Fibroblast of the aortic adventitia (primary cell): Measurements from ENCODE around the gene DNMT1. TPM values are rescaled to one million over a fixed set of nuclear protein-coding genes. Genes with fewer than 3 reads are reported as not detected.
A peak's percentile ranks its signal among the peaks of the same experiment; 100 is the strongest.

ENCODE experiments used
- DNase-seq: peaks from one replicate; pipeline ENCODE4 v3.0.0-alpha.2; 2010; ENCODE audit warnings: low read depth
- H3K4me3 ChIP-seq: 2 replicates; pipeline ENCODE4 v1.5.1; 2011; ENCODE audit warnings: low read depth, mild to moderate bottlenecking, control low read depth, low read length, moderate library complexity
- CTCF ChIP-seq: IDR thresholded peaks from 2 replicates; pipeline ENCODE4 v1.5.1; 2011; ENCODE audit warnings: mild to moderate bottlenecking, low read length, control low read depth, inconsistent platforms; ENCODE audit not compliant: insufficient read depth
- total RNA-seq: library from RNA; depleted of rRNA; stranded (reverse); fragments of >200 nt; gene quantifications from 2 replicates; pipeline ENCODE4 v1.2.3, GENCODE V29; 2012; ENCODE audit warnings: low replicate concordance

DNMT1 gene
- total RNA-seq, 1 donor, result 116 TPM

DNA sequence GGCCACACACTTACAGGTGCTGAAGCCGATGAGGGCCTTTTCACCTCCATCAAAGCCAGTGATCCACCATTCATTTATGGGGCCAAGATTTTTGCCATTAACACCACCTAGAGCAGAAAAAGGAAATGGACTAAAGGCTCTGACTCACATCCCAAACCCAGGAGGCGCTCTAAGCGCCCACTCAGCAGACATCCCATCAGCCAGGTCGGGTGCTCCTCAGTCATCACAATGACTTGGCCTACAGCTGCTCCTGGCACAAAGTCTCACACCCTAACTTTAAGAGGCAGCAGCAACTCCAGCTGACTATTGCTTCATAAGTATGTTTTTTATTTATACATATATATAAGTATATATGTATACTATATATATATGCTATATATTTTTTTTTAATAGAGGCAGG, 38.9 kb downstream of the DNMT1 start:
- peak; percentile 25 for DNase-seq
- no peak for TF ChIP-seq CTCF
- H3K4me3 ChIP-seq, result no peak overlapping the region

DNA sequence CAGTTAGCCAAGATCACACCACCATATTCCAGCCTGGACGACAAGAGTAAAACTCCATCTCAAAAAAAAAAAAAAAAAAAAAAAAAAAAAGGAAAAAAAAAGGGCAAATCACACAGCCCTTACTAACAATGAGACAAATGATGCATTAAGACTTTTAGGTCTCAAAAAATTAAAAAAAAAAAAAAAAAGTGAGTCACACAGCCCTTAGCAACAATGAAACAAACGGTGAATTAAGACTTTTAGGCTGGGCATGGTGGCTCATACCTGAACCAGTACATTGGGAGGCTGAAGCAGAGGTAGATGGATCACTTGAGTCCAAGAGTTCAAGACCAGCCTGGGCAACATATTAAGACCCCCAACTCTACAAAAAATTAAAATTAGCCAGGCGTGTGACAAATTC, 42.7 kb downstream of the DNMT1 start:
- no peak overlapping the region for H3K4me3 ChIP-seq
- TF ChIP-seq CTCF, result no peak
- DNase-seq, result no peak

DNA sequence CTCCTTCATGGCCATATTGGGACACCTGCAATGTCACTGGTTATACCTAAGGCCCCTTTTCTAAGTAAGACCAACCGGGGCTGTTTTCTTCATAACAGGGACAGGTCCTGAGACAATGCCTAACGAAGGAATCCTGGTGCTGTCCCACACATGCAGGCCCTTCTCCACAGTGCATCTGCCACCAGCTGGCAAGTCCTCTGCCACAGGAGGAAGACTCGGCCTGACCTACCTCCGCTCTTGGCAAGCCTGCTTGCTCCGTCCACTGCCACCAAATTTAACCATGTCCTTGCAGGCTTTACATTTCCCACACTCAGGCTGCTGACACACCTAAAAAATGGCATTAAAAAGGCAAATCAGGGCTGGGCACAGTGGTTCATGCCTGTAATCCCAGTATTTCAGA, 43.2 kb downstream of the DNMT1 start:
- TF ChIP-seq CTCF, result no peak
- H3K4me3 ChIP-seq, result no peak overlapping the region
- no peak for DNase-seq

- H3K4me3 ChIP-seq, result no peak overlapping the region
- no peak for TF ChIP-seq CTCF
These were observed 45.3 kb downstream of the DNMT1 start for GRCh38 chr19:10149427-10149826.

GRCh38 chr19:10146142-10146541, 48.6 kb downstream of the DNMT1 start:
- TF ChIP-seq CTCF, result no peak
- no peak for DNase-seq
- no peak overlapping the region for H3K4me3 ChIP-seq

More at GRCh38 chr19:10149427-10149826, 45.3 kb downstream of the DNMT1 start:
- no peak for DNase-seq

DNA sequence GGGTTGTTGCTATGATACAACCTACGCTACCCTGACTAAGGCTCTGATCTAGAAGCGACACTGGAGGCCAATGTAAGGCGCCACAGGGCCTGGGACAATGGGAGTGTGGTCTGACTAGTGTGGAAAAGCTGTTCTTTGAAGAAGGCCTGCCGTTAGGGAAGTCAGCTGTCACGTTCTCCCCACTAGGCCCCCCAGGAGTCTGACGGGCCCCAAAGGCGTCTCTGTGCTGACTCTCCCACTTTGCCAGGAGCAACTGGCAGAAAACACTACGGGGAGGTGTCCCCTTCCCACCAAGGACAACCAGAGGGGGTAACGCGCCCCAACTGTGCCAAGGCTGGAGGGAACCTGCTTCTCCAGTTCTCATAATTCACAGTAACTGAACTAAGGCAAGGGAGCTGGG, 49.7 kb downstream of the DNMT1 start:
- TF ChIP-seq CTCF, result no peak
- no peak overlapping the region for H3K4me3 ChIP-seq
- DNase-seq, result no peak

DNA sequence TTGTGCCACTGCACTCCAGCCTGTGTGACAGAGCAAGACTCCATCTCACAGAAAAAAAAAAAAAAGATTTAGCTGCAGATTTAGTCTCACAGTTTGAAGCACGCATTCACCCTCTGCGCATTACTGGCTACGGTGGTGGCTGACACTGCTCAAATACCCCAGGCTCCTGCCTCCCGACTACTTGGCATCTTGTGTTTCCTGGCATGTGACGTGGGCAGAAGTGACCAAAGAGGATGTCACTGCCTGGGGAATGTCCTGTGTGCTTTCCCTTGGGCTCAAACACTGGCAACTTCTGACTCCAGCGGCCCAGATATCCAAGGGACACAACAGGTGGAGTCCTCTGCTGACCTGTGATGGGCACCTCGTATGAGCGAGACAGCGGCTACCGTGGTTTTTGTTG, 50.4 kb downstream of the DNMT1 start:
- TF ChIP-seq CTCF, result no peak
- H3K4me3 ChIP-seq, result no peak overlapping the region
- no peak for DNase-seq
